GM19467 (cell line): ENCODE results near the gene OLA1.

Source experiments
- ATAC-seq: cut with Tn5 transposase; IDR thresholded peaks from one replicate; pipeline ENCODE4 v1.9.1; 2021; ENCODE audit warnings: mild to moderate bottlenecking, moderate library complexity; ENCODE audit not compliant: unreplicated experiment

The OLA1 gene

DNA sequence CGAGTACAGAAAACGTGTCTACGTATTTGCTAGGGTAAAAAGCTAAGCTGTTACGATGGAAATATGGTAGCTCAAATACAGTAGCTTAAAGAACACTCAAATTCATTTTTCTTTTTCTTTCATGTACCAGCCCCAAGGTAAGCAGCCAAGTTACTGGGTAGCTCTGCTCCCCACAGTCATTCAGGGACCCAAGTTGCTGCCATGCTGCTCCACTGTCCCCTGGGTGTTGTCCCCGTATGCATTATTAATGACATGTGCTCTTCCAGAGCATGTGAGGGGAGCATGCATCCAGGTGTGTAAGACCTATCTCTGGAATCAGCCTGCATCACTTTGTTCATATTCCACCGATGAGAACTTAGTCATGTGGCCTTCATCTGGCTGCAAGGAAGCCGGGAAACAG lies 178.1 kb downstream of the OLA1 start:
- ATAC-seq: no peak

DNA sequence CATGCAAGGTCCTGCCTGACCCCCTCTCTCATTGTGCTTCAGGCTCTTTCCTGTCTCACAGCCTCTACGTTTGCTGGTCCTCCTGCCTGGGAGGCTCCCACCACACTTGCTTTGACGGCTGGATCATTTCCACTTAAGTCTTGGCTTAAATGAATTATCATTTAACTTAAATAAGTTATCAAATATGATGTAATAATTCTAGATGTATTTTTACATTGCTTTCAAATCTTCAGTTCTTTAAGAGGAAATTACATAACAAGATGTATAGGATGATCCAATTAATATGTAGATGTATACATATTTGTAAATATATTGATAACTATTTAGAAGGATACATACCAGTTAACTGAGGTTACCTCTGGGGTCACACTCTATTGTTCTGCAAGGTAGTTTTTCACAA lies 180.5 kb downstream of the OLA1 start:
- ATAC-seq: no peak

GRCh38 chr2:174066871-174067270 lies 181.5 kb downstream of the OLA1 start:
- no peak for ATAC-seq

DNA sequence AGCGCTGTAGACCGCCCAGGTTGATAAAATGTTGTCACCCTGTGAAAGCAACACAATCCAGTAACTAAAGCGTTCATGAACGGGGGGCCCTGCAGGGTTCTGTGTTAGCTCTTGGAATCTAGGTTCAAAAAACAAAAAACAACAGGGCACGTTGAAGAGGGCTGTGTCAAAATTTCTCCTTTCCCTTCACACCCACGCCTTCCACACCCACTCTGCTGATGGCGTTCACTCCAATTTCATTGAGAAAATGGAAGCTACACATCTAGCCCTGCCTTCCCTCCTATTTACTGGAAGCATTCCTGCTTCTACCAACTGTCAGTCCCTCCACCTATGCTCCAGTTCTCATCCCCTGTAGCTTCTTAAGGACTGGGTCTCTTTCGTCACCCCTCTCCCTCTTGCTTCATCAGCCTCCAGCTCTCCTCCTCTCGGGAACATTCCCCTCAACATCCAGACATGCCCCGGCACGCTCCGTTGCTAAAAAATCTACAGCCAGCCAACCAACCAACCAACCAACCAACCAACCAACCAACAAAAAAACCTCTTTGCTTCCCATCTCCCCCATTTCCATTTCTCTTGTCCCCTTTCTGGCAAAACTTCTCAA lies 184.7 kb downstream of the OLA1 start:
- no peak for ATAC-seq

DNA sequence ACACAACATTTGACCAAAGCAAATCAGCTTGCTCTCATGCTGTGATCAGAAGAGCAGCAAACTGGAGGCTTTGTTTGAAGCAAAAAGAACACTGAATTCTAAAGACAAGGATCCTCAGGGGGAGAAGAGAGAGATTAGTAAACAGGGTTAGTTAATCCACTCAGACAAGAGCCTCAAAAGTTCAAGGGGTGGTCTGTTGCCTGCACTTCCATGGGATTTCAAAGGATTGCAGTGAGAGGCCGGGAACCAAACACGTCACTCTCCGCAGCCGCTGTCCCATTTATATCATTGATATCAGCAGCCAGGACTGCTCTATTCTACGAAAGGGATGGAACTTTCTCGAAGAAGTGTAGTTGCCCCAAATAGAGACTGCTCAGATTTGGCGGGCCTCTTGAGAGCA lies 185.4 kb downstream of the OLA1 start:
- ATAC-seq: no peak

- ATAC-seq: no peak
Observed at GRCh38 chr2:174059884-174060244, 188.5 kb downstream of the OLA1 start.

- ATAC-seq: no peak
Observed at GRCh38 chr2:174059178-174059883, 189.0 kb downstream of the OLA1 start.

GRCh38 chr2:174058456-174058855 lies 189.9 kb downstream of the OLA1 start:
- no peak for ATAC-seq

- no peak for ATAC-seq
Observed at GRCh38 chr2:174058026-174058425, 190.3 kb downstream of the OLA1 start.

DNA sequence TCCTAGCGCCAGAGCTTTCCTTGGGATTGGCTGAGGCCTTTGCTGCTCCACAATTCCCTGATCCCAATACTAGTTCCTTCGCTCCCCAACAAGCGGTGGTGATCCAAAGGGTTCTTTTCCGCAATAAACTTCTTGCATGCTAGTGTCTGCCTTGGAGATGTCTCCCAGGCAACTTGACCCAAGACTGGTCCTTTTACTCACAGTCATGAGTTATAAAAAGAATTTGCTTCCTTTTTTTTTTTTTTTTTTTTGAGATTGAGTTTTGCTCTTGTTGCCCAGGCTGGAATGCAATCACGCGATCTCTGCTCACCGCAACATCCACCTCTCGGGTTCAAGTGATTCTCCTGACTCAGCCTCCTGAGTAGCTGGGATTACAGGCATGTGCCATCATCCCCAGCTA lies 193.4 kb downstream of the OLA1 start:
- no peak for ATAC-seq

GRCh38 chr2:174053355-174054151 lies 194.8 kb downstream of the OLA1 start:
- ATAC-seq: no peak

GRCh38 chr2:174052584-174052976 lies 195.8 kb downstream of the OLA1 start:
- no peak for ATAC-seq

DNA sequence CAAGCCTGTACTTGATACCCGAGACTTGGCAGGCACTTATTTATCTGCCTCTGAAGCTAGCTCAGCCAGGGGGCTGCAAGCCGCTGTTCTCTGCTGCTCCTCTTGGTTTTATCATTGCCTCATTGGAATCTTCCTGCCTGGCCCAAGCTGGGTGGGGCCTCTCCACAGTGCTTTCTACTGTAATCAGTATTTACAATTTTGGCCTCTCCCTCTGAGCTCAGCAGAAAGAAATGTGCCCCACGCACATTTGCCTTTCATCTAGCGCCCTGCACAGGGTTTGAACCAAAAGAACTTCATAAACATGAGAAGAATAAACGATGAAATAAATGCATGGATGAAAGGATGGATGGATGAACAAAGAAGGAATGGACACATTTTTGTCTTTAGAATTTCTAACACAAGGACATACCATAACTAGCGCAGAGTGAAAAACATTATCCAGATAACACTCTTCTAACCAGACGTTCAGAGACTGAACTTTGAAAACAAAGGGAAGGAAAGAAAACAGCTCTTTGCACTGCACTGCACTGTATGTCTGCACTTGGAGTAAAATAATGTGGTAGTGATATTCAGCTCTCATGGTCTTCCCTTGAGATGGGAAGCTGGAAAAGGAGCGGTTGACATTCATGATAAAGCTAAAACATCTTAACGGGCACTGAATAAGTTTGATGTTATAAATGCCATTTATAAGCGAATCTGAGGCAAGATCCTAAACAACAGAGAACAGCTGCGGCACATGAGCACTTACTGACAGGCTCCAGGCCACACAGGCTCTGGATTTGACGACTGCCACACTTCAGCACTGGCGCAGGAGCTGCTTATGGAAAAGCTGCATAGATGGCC lies 196.4 kb downstream of the OLA1 start:
- no peak for ATAC-seq

DNA sequence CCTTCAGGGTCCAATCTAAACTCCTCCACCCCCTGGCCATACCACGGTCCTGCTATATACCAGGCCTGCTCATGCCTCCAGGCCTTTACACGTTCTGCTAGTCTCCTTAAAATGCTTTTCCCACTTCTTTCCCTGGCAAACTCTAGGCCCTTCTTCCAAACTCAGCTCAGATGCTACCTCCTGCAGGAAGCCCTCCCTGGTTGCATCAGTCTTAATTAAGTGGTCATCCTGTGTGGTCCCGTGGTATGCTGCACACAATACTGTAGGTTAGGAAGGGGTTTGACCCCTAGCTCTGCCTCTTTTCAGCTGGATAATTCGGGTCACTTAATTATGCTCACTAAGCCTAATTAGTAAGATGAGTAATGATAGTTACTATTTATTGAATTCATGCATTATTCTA lies 197.3 kb downstream of the OLA1 start:
- ATAC-seq: no peak

GRCh38 chr2:174049895-174050294 lies 198.4 kb downstream of the OLA1 start:
- no peak for ATAC-seq

DNA sequence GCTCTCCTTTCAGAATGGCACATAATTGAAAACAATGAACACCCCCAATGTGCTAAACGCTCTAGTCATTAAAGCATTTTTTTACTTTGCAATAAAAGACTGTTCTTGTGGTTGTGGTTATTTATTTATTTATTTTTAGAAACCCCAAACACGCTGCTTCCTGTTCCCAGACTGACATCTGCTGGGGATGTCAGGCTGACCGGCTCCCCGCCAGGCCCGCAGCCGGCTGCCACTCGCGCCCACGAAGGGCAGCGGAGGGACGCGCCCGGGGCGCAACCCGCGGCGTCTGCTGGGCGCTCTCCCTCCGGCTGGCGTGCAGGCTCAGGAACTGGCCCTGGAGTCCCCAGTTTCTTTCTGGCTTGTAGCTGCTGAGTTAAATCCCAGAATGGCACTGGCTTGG lies 200.1 kb downstream of the OLA1 start:
- no peak for ATAC-seq

GRCh38 chr2:174047746-174048145 lies 200.6 kb downstream of the OLA1 start:
- no peak for ATAC-seq

DNA sequence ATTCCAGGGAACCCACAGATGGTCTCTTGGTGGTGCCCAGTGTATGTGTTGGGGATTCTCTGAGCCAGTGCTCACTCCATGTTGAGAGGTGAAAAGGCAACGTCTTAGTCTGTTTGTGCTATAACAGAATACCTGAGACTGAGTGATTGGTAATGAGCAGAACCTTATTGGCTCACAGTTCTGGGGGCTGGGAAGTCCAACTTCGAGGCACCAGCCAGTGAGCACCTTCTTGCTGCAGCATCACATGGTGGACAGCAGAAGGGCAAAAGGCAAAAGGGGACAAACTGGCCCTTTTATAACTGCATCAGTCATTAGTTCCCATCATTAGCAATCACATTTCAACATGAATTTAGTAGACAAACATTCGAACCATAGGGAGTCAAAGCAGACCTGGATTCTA lies 202.2 kb downstream of the OLA1 start:
- no peak for ATAC-seq

GRCh38 chr2:174044556-174044955 lies 203.8 kb downstream of the OLA1 start:
- ATAC-seq: no peak

GRCh38 chr2:174040417-174040701 lies 208.0 kb downstream of the OLA1 start:
- no peak for ATAC-seq
